DOHH2 (cell line): ENCODE results near the gene ILDR2.

ENCODE experiments used
- CTCF ChIP-seq: fragments of 200-600 bp; sonication (generic); IDR thresholded peaks from one replicate; pipeline ENCODE4 v1.5.1; 2014; ENCODE audit warnings: antibody characterized with exemption, mild to moderate bottlenecking, low read depth, low read length; ENCODE audit not compliant: poor library complexity, severe bottlenecking
- EZH2phosphoT487 ChIP-seq: fragments of 200-600 bp; sonication (generic); IDR thresholded peaks from 2 replicates; pipeline ENCODE4 v1.6.1; 2017; ENCODE audit warnings: borderline replicate concordance, mild to moderate bottlenecking, antibody characterized with exemption, low read length, moderate library complexity, mixed read lengths

GRCh38 chr1:166953491-166953890 lies 21.8 kb downstream of the ILDR2 start:
- no peak for TF ChIP-seq CTCF
- no peak for TF ChIP-seq EZH2phosphoT487
